Transverse colon (tissue), 4 donors: ENCODE results near the gene PPP1R27.

Experiments used
- EP300 ChIP-seq: sonication (generic); formaldehyde crosslinking; IDR thresholded peaks from one replicate; pipeline ENCODE4 v1.6.1; 2017; ENCODE audit warnings: antibody characterized with exemption, low read depth
- POLR2A ChIP-seq: fragments of 450-650 bp; IDR thresholded peaks from one replicate; pipeline ENCODE4 v1.6.1; 2016; ENCODE audit warnings: antibody characterized with exemption, mild to moderate bottlenecking, moderate library complexity
- POLR2AphosphoS5 ChIP-seq, 3 donors: sonication (generic); formaldehyde crosslinking; IDR thresholded peaks; one replicate each; pipeline ENCODE4 v1.6.1; 2016; ENCODE audit warnings: antibody characterized with exemption in 3 of 3
- TF ChIP-seq, protein P1 (sequence below), 5 experiments: fragments of 200-600 bp in 3 of 5; fragments of 450-650 bp in 2 of 5; sonication (generic) in 3 of 5; IDR thresholded peaks; 1 replicate in 2 of 5; 2 replicates in 3 of 5; pipeline ENCODE4 v1.5.1; 2016 to 2017; ENCODE audit warnings: antibody characterized with exemption in 5 of 5, inconsistent platforms in 3 of 5, mild to moderate bottlenecking in 2 of 5, moderate library complexity in 1 of 5

DNA sequence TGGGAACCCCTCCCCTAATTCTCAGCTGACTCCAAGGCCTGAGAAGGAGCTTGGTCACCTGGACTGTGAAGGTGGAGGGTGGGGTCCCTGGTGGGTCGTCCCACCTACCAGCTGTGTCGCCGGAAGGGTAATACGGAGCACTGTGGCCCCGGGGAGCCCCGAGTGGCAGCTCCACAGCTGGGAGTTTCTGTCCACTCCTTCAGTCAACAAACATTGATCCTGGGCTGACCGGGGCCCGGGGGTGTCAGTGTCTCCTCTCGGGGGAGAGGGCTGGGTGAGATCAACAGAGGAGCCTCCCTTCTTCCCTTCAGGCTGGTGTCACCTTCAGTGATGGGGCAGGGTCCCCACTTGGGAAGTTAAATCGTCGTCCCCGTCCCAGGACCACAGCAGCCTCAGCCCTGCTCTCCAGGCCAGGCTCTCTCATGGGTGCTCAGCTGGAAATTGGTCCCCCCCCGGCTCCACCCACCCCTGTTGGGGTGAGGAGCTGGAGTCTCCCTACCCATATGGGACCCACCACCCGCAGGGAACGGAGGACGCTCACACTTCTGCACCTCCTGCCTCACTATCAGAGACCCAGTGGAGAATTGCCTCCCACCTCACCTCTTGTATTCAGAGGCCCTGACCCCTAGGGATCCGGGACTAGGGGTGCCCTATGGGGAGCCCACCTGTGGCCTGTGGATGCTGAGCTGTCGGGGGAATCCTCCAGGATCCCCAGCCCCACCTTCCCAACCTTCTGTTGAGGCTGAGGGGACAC is 29.0 kb downstream of the PPP1R27 start:
- TF ChIP-seq, protein P1, sequence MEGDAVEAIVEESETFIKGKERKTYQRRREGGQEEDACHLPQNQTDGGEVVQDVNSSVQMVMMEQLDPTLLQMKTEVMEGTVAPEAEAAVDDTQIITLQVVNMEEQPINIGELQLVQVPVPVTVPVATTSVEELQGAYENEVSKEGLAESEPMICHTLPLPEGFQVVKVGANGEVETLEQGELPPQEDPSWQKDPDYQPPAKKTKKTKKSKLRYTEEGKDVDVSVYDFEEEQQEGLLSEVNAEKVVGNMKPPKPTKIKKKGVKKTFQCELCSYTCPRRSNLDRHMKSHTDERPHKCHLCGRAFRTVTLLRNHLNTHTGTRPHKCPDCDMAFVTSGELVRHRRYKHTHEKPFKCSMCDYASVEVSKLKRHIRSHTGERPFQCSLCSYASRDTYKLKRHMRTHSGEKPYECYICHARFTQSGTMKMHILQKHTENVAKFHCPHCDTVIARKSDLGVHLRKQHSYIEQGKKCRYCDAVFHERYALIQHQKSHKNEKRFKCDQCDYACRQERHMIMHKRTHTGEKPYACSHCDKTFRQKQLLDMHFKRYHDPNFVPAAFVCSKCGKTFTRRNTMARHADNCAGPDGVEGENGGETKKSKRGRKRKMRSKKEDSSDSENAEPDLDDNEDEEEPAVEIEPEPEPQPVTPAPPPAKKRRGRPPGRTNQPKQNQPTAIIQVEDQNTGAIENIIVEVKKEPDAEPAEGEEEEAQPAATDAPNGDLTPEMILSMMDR (IDR thresholded peaks at IDR 0.05): no peak
- TF ChIP-seq POLR2AphosphoS5 (IDR thresholded peaks at IDR 0.05) (no peak), POLR2A (no peak), EP300 (no peak)
